DOHH2 (cell line): ENCODE measurements around the gene RPAP3.
A peak's percentile ranks its signal among the peaks of the same experiment; 100 is the strongest.

Experiments used
- H3F3A ChIP-seq: fragments of 200-600 bp; sonication (generic), shearing (Covaris generic); 2 replicates; pipeline ENCODE4 v1.6.0; 2016; ENCODE audit warnings: antibody characterized with exemption, mild to moderate bottlenecking; ENCODE audit not compliant: control insufficient read depth, insufficient read depth
- H3K27ac ChIP-seq: fragments of 200-600 bp; sonication (generic); 2 replicates; pipeline ENCODE4 v1.5.1; 2014; ENCODE audit warnings: low read depth, mild to moderate bottlenecking, low read length, moderate library complexity
- H3K27me3 ChIP-seq: fragments of 200-600 bp; sonication (generic); 2 replicates; pipeline ENCODE4 v1.6.1; 2014; ENCODE audit warnings: mild to moderate bottlenecking, low read length, mixed read lengths; ENCODE audit not compliant: control insufficient read depth
- H3K36me3 ChIP-seq: fragments of 200-600 bp; sonication (generic); 2 replicates; pipeline ENCODE4 v1.6.1; 2014; ENCODE audit warnings: mild to moderate bottlenecking, low read length, moderate library complexity, mixed read lengths; ENCODE audit not compliant: control insufficient read depth
- H3K4me1 ChIP-seq: fragments of 200-600 bp; sonication (generic); 2 replicates; pipeline ENCODE4 v1.6.1; 2014; ENCODE audit warnings: mild to moderate bottlenecking, low read length, mixed read lengths; ENCODE audit not compliant: control insufficient read depth
- H3K4me2 ChIP-seq: fragments of 200-600 bp; sonication (generic); 2 replicates; pipeline ENCODE4 v1.6.0; 2014; ENCODE audit warnings: mild to moderate bottlenecking, low read length, moderate library complexity
- H3K4me3 ChIP-seq: fragments of 200-600 bp; sonication (generic); 2 replicates; pipeline ENCODE4 v1.5.1; 2014; ENCODE audit warnings: mild to moderate bottlenecking, low read length, mixed read lengths
- H3K79me2 ChIP-seq: fragments of 200-600 bp; sonication (generic); 2 replicates; pipeline ENCODE4 v1.6.1; 2014; ENCODE audit warnings: mild to moderate bottlenecking, low read length, mixed read lengths; ENCODE audit not compliant: control insufficient read depth
- H3K9me2 ChIP-seq: fragments of 200-600 bp; sonication (generic); replicated peaks from 2 replicates; pipeline ENCODE4 v1.6.1; 2014; ENCODE audit warnings: mild to moderate bottlenecking, low read length, mixed read lengths; ENCODE audit not compliant: control insufficient read depth
- H3K9me3 ChIP-seq: fragments of 200-600 bp; sonication (generic); 2 replicates; pipeline ENCODE4 v1.6.1; 2014; ENCODE audit warnings: antibody characterized with exemption, low read length, mixed read lengths; ENCODE audit not compliant: control insufficient read depth, insufficient read depth
- H4K20me1 ChIP-seq: fragments of 200-600 bp; sonication (generic); 2 replicates; pipeline ENCODE4 v1.6.0; 2014; ENCODE audit warnings: low read depth, mild to moderate bottlenecking, antibody characterized with exemption, low read length, moderate library complexity; ENCODE audit not compliant: control insufficient read depth, insufficient read depth
- CTCF ChIP-seq: fragments of 200-600 bp; sonication (generic); IDR thresholded peaks from one replicate; pipeline ENCODE4 v1.5.1; 2014; ENCODE audit warnings: antibody characterized with exemption, mild to moderate bottlenecking, low read depth, low read length; ENCODE audit not compliant: poor library complexity, severe bottlenecking
- EZH2phosphoT487 ChIP-seq: fragments of 200-600 bp; sonication (generic); IDR thresholded peaks from 2 replicates; pipeline ENCODE4 v1.6.1; 2017; ENCODE audit warnings: borderline replicate concordance, mild to moderate bottlenecking, antibody characterized with exemption, low read length, moderate library complexity, mixed read lengths

Gene RPAP3

GRCh38 chr12:47704719-47705118 lies 1.1 kb downstream of the RPAP3 start:
- Histone ChIP-seq H3K9me3 (no peaks in the 10 kb centered on the region), H3K36me3 (peaks cover 36% of the 10 kb centered on the region), H3K9me2 (no peaks in the 10 kb centered on the region), H3K27me3 (no peaks in the 10 kb centered on the region), H3F3A (peaks cover 39% of the 10 kb centered on the region), H3K79me2 (peaks cover 96% of the 10 kb centered on the region), H3K27ac (no peak overlapping the region), H3K4me3 (peak overlapping the region; percentile 78), H3K4me1 (peaks cover 51% of the 10 kb centered on the region), H4K20me1 (0 out of 2 replicates have a peak, but pooled peaks cover 3% of the 10 kb centered on the region), H3K4me2 (peak overlapping the region; percentile 85)
- TF ChIP-seq CTCF: no peak
- TF ChIP-seq EZH2phosphoT487: no peak

- H3F3A ChIP-seq: peaks cover 22% of the 10 kb centered on the region
- H3K79me2 ChIP-seq: peaks cover 74% of the 10 kb centered on the region
- H3K27me3 ChIP-seq: no peaks in the 10 kb centered on the region
- no peaks in the 10 kb centered on the region for H3K9me3 ChIP-seq
- H3K4me3 ChIP-seq: no peak overlapping the region
- no peak for TF ChIP-seq CTCF
- no peak for TF ChIP-seq EZH2phosphoT487
- no peaks in the 10 kb centered on the region for H3K9me2 ChIP-seq
- peaks cover 54% of the 10 kb centered on the region for H3K4me1 ChIP-seq
- no peak overlapping the region for H3K27ac ChIP-seq
- H4K20me1 ChIP-seq: peaks cover 3% of the 10 kb centered on the region; the same call in 1 of the 2 replicates
- peaks cover 75% of the 10 kb centered on the region for H3K36me3 ChIP-seq
- H3K4me2 ChIP-seq: no peak overlapping the region
Measured at GRCh38 chr12:47700263-47700662, 5.6 kb downstream of the RPAP3 start.

DNA sequence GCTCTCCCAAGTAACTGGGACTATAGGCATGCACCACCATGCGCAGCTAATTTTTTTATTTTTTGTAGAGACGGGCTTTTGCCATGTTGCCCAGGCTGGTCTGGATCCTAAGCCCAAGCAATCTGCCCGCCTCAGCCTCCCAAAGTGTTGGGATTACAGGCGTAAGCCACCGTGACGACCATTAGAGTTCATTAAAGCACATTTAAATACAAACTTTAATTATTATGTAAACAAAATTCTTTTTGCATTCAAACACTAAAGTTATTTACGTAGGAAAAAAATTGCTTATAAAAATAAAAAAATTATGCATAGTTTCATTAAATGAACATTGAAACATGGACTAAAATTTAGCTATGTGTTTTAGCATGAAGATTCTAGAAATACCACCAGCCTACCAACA lies 7.2 kb downstream of the RPAP3 start:
- Histone ChIP-seq H3K27ac (peak overlapping the region; percentile 58; the same call in 1 of the 2 replicates), H3K4me3 (no peak overlapping the region), H3K9me2 (no peaks in the 10 kb centered on the region), H3K36me3 (peaks cover 85% of the 10 kb centered on the region), H3K4me2 (peak overlapping the region; percentile 44), H3F3A (peaks cover 22% of the 10 kb centered on the region), H3K4me1 (peaks cover 41% of the 10 kb centered on the region), H3K9me3 (no peaks in the 10 kb centered on the region), H3K79me2 (peaks cover 60% of the 10 kb centered on the region), H4K20me1 (no peaks in the 10 kb centered on the region; the same call in 1 of the 2 replicates), H3K27me3 (no peaks in the 10 kb centered on the region)
- TF ChIP-seq CTCF (no peak), EZH2phosphoT487 (no peak)

- H3K9me2 ChIP-seq: no peaks in the 10 kb centered on the region
- no peaks in the 10 kb centered on the region for H3K27me3 ChIP-seq
- H3F3A ChIP-seq: peaks cover 22% of the 10 kb centered on the region
- peak overlapping the region; percentile 41 for H3K4me3 ChIP-seq
- peaks cover 57% of the 10 kb centered on the region for H3K79me2 ChIP-seq
- no peak for TF ChIP-seq CTCF
- no peak for TF ChIP-seq EZH2phosphoT487
- no peaks in the 10 kb centered on the region for H3K9me3 ChIP-seq
- H4K20me1 ChIP-seq: no peaks in the 10 kb centered on the region; the same call in 1 of the 2 replicates
- peaks cover 35% of the 10 kb centered on the region for H3K4me1 ChIP-seq
- peaks cover 86% of the 10 kb centered on the region for H3K36me3 ChIP-seq
- H3K4me2 ChIP-seq: peak overlapping the region; percentile 44
- peak overlapping the region; percentile 58 for H3K27ac ChIP-seq
Measured at GRCh38 chr12:47698055-47698454, 7.8 kb downstream of the RPAP3 start.
